ENCODE results near the gene COL18A1. TPM values are rescaled to one million over a fixed set of nuclear protein-coding genes. Genes with fewer than 3 reads are reported as not detected.
A peak's percentile ranks its signal among the peaks of the same experiment; 100 is the strongest.
"Not testable (repeated sequence)": the region's sequence is repeated elsewhere in the genome, so short reads cannot be mapped to it uniquely, and the experiment has no call there.

COL18A1 gene
- total RNA-seq, 4 donors from 2014 or later: 97.7 to 173 (median 110) TPM

DNA sequence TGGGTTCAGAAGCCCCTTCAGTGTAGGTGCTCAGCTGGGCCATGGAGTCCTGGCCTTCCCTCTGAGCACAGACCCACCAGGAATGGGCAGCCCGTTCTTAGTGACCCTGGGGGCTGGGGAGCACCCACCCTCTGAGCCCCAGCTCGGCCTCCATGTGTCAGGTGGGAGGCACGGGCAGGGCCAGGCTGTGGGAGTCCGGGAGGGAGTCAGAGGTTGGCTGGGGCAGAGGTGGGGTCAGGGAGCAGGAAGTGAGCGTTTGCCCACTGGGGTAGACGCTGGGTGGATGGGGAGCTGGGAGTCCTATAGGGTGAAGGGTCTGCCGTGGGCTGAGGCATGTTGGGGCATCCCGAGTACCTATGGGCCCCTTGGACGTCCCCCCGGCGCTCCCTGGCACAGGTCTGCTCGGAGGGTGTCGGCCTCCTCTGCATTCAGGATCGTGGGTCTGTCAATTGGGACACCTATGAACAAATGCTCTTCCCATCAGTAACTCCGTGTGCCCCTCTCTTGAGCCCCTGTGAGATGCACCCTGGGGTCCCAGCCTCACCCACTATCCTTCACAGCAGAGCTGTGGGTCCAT lies 30.5 kb downstream of the COL18A1 start:
- intact Hi-C loops (cut with DNase I): loop anchor here (10.0 kb wide), 1 partner anchor 281 kb away; no protein-coding TSS in a partner anchor
- H3K36me3 ChIP-seq: no peaks in the 10 kb centered on the region
- H3K4me3 ChIP-seq: no peak overlapping the region
- H3K27me3 ChIP-seq: no peaks in the 10 kb centered on the region
- TF ChIP-seq POLR2A (IDR thresholded peaks at IDR 0.05; ENCODE audit: low read depth): no peak
- TF ChIP-seq EP300 (IDR thresholded peaks at IDR 0.05): no peak
- TF ChIP-seq POLR2AphosphoS5 (IDR thresholded peaks at IDR 0.05): no peak
- TF ChIP-seq, protein P1, sequence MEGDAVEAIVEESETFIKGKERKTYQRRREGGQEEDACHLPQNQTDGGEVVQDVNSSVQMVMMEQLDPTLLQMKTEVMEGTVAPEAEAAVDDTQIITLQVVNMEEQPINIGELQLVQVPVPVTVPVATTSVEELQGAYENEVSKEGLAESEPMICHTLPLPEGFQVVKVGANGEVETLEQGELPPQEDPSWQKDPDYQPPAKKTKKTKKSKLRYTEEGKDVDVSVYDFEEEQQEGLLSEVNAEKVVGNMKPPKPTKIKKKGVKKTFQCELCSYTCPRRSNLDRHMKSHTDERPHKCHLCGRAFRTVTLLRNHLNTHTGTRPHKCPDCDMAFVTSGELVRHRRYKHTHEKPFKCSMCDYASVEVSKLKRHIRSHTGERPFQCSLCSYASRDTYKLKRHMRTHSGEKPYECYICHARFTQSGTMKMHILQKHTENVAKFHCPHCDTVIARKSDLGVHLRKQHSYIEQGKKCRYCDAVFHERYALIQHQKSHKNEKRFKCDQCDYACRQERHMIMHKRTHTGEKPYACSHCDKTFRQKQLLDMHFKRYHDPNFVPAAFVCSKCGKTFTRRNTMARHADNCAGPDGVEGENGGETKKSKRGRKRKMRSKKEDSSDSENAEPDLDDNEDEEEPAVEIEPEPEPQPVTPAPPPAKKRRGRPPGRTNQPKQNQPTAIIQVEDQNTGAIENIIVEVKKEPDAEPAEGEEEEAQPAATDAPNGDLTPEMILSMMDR (IDR thresholded peaks at IDR 0.05): no peak
- peak overlapping the region in 3 of 4 donors; percentile 3 to 49 (median 43) for H3K27ac ChIP-seq (replicated peaks in 1 of 4)
- DNase-seq (ENCODE audit: extremely low spot score): no peak
- no peaks in the 10 kb centered on the region for H3K9me3 ChIP-seq
- WGBS: 92% methylated on average over 15 of the region's 15 CpGs
- H3K4me1 ChIP-seq: peaks cover 50 to 79% (median 72%) of the 10 kb centered on the region in 4 donors

DNA sequence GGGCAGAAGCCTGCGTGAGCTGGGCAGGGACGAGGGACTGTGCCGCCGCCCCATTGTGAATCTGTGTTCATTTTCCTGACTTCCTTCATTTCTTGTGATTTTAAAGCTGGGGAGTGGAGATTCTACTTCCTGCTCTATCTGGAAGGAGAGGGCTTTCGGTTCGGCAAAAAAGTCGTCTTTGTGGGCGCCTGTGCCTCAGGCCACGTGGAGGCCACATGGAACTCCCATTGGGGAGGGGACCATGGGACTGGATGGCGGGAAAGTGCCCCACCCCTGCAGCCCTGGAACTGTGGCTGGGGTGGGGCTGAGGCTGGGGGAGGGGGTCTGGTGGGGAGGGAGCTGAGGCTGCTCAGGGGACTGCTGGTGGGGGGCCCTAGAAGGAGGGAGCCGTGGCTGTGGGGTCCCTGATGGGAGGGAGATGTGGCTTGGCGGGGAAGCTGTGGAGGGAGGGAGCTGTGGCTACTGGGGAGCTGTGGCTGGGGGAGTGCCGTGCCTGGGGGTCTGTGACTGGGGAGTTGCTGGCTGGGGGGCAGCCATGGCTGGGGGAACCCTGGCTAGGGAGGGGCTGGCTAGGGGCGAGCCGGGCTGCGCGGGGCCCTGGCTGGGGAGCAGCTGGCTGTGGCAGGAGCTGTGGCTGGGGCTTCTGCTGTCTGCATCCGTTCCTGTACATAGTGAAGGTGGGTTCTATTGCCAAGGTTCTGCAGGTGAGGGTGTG lies 31.5 kb downstream of the COL18A1 start:
- Histone ChIP-seq H3K4me3 (no peak overlapping the region), H3K4me1 (peaks cover 43 to 68% (median 62%) of the 10 kb centered on the region in 4 donors), H3K9me3 (no peaks in the 10 kb centered on the region), H3K27me3 (no peaks in the 10 kb centered on the region), H3K36me3 (no peaks in the 10 kb centered on the region), H3K27ac (replicated peaks in 1 of 4) (peak overlapping the region in 3 of 4 donors; percentile 34 to 49 (median 43))
- intact Hi-C loops (cut with DNase I): loop anchor here (10.0 kb wide), 1 partner anchor 282 kb away; no protein-coding TSS in a partner anchor
- WGBS: 72% methylated on average over 11 of the region's 18 CpGs
- TF ChIP-seq, protein P1 (IDR thresholded peaks at IDR 0.05): no peak
- TF ChIP-seq POLR2A (IDR thresholded peaks at IDR 0.05; ENCODE audit: low read depth) (no peak), POLR2AphosphoS5 (IDR thresholded peaks at IDR 0.05) (no peak), EP300 (IDR thresholded peaks at IDR 0.05) (no peak)
- no peak for DNase-seq (ENCODE audit: extremely low spot score)

DNA sequence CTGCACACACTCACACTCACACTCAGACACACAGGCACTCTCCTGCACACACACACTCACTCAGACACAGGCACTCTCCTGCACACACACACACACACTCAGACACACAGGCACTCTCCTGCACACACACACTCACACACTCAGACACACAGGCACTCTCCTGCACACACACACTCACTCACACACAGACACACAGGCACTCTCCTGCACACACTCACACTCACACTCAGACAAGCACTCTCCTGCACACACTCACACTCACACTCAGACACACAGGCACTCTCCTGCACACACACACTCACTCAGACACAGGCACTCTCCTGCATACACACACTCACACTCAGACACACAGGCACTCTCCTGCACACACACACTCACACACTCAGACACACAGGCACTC lies 32.9 kb downstream of the COL18A1 start:
- intact Hi-C loops (cut with DNase I): loop anchor here (10.0 kb wide), 1 partner anchor 283 kb away; no protein-coding TSS in a partner anchor
- not testable (repeated sequence) for H3K27ac ChIP-seq (replicated peaks in 1 of 4); DNase-seq (ENCODE audit: extremely low spot score); H3K27me3 ChIP-seq; H3K36me3 ChIP-seq; H3K9me3 ChIP-seq; H3K4me3 ChIP-seq
- peaks cover 30 to 55% (median 49%) of the 10 kb centered on the region in 4 donors for H3K4me1 ChIP-seq

DNA sequence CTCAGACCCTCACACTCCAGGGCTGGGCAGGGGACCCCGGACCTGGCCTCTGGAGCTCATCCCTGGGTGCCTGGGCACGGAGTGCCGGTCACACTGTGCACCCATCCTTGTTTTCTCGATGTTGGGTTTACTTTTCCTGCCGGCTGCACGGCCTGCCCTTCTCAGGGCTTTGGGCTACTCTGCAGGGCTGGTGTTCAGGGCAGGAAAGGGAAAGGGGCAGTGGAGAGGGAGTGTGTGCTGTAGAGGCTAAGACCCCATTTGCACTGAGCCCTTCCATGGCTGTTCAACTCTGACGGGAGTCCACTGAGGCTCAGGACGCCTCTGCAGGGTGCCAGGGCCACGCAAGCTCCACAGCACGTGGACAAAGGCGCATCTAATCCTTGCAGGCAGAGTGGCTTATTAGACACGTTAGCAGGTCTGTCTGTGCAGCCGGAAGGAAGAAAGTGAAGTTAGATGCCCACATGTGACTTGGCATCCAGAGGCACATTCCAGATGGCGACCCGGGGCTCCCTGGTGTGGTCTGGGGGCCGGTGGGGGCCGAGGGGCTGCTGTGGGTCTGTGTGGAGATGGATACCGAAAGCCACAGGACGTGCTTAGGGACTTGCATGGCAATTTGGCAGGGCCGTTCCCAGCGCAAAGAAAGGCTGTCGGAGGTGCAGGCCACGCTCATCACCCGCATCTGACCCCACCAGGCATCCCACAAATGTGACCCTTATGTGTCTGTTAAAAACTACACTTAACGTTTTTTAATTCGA lies 33.6 kb downstream of the COL18A1 start:
- H3K4me3 ChIP-seq: peak overlapping the region; percentile 42 to 54 (median 45)
- intact Hi-C loops (cut with DNase I): loop anchor here (1.0 to 10.0 kb wide), 2 partner anchors 146 to 284 kb away; no protein-coding TSS in a partner anchor
- H3K4me1 ChIP-seq: peaks cover 23 to 48% (median 41%) of the 10 kb centered on the region in 4 donors
- no peaks in the 10 kb centered on the region for H3K36me3 ChIP-seq
- H3K27ac ChIP-seq (replicated peaks in 1 of 4): peak overlapping the region; percentile 70 to 83 (median 72)
- no peaks in the 10 kb centered on the region for H3K9me3 ChIP-seq
- DNase-seq (ENCODE audit: extremely low spot score): no peak
- H3K27me3 ChIP-seq: no peaks in the 10 kb centered on the region
- WGBS: 62% methylated on average over 26 of the region's 26 CpGs
- TF ChIP-seq POLR2A (IDR thresholded peaks at IDR 0.05; ENCODE audit: low read depth): no peak
- TF ChIP-seq, protein P1 (IDR thresholded peaks at IDR 0.05): no peak
- TF ChIP-seq POLR2AphosphoS5 (IDR thresholded peaks at IDR 0.05): no peak
- TF ChIP-seq EP300 (IDR thresholded peaks at IDR 0.05): no peak
